ENCODE data around the gene IQGAP2.

DNA sequence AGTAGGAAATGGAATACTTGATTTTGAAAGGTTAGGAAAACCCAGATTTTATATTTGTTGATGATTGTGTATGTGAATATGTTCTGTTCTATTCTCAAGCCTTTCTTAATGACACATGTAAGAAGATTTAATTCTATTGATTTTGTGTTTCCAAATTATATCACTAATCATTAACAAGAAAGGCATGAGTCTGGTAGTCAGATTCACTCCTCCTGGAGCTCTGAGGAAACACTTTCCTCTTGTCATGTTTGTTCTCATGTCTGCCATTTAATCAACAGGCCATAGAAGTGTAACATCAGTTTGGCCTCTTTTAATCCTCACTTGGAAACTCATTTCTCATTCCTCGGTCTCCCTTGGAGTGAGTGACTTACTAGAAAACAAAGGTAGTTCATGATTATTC, 272.3 kb downstream of the IQGAP2 start:
- TF ChIP-seq TCF7L2 (IDR thresholded peaks at IDR 0.05; ENCODE audit: low read depth, low read length), result no peak
- TF ChIP-seq, protein P1, sequence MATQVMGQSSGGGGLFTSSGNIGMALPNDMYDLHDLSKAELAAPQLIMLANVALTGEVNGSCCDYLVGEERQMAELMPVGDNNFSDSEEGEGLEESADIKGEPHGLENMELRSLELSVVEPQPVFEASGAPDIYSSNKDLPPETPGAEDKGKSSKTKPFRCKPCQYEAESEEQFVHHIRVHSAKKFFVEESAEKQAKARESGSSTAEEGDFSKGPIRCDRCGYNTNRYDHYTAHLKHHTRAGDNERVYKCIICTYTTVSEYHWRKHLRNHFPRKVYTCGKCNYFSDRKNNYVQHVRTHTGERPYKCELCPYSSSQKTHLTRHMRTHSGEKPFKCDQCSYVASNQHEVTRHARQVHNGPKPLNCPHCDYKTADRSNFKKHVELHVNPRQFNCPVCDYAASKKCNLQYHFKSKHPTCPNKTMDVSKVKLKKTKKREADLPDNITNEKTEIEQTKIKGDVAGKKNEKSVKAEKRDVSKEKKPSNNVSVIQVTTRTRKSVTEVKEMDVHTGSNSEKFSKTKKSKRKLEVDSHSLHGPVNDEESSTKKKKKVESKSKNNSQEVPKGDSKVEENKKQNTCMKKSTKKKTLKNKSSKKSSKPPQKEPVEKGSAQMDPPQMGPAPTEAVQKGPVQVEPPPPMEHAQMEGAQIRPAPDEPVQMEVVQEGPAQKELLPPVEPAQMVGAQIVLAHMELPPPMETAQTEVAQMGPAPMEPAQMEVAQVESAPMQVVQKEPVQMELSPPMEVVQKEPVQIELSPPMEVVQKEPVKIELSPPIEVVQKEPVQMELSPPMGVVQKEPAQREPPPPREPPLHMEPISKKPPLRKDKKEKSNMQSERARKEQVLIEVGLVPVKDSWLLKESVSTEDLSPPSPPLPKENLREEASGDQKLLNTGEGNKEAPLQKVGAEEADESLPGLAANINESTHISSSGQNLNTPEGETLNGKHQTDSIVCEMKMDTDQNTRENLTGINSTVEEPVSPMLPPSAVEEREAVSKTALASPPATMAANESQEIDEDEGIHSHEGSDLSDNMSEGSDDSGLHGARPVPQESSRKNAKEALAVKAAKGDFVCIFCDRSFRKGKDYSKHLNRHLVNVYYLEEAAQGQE (IDR thresholded peaks at IDR 0.05; ENCODE audit: insufficient read depth in 1 of 2, low read depth in 2 of 2, low read length in 1 of 2), result no peak
- TF ChIP-seq, protein P2, sequence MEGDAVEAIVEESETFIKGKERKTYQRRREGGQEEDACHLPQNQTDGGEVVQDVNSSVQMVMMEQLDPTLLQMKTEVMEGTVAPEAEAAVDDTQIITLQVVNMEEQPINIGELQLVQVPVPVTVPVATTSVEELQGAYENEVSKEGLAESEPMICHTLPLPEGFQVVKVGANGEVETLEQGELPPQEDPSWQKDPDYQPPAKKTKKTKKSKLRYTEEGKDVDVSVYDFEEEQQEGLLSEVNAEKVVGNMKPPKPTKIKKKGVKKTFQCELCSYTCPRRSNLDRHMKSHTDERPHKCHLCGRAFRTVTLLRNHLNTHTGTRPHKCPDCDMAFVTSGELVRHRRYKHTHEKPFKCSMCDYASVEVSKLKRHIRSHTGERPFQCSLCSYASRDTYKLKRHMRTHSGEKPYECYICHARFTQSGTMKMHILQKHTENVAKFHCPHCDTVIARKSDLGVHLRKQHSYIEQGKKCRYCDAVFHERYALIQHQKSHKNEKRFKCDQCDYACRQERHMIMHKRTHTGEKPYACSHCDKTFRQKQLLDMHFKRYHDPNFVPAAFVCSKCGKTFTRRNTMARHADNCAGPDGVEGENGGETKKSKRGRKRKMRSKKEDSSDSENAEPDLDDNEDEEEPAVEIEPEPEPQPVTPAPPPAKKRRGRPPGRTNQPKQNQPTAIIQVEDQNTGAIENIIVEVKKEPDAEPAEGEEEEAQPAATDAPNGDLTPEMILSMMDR (IDR thresholded peaks at IDR 0.05), result no peak
- TF ChIP-seq POLR2AphosphoS5 (IDR thresholded peaks at IDR 0.05; ENCODE audit: low read depth, low read length), result no peak
- TF ChIP-seq SIN3A (IDR thresholded peaks at IDR 0.05; ENCODE audit: borderline replicate concordance, insufficient read depth, low read depth, low read length), result no peak
